GM23248 (cell line): ENCODE data around the gene ADGRG7.

Experiments used
- EZH2 ChIP-seq: fragments of 200-600 bp; sonication (generic); IDR thresholded peaks from 2 replicates; pipeline ENCODE4 v1.6.1; 2018; ENCODE audit warnings: antibody characterized with exemption, mild to moderate bottlenecking; ENCODE audit not compliant: insufficient read depth, poor library complexity, severe bottlenecking
- EZH2phosphoT487 ChIP-seq: fragments of 200-600 bp; sonication (generic); IDR thresholded peaks from 2 replicates; pipeline ENCODE4 v1.6.1; 2018; ENCODE audit warnings: antibody characterized with exemption, moderate library complexity, mild to moderate bottlenecking, low read depth; ENCODE audit not compliant: insufficient read depth

DNA sequence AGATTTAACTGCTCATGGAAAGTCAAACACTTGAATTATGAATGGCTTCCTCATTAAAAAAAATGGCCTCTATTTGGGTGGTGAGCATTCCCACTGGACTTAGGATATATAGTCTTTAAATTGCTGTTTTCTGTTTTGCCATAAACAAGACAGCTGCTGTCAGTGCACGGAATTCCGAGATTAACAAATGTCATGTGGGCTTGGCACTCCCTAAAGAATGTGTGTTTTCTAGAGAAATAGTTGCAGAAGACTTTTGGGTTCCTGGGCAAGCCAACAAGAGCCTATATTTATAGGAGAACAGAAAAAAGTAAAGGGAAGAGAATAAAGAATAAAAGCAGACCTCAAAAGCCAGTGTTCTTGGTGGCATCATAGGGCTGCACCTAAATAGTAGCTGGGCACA lies 86.3 kb downstream of the ADGRG7 start:
- TF ChIP-seq EZH2phosphoT487, result no peak
- TF ChIP-seq EZH2, result no peak
